ENCODE data around the gene RNF167.

The RNF167 gene

GRCh38 chr17:4948166-4948930 is 8.3 kb downstream of the RNF167 start, which contains the start of gene PFN1 (continued):
- TF ChIP-seq, protein P1, sequence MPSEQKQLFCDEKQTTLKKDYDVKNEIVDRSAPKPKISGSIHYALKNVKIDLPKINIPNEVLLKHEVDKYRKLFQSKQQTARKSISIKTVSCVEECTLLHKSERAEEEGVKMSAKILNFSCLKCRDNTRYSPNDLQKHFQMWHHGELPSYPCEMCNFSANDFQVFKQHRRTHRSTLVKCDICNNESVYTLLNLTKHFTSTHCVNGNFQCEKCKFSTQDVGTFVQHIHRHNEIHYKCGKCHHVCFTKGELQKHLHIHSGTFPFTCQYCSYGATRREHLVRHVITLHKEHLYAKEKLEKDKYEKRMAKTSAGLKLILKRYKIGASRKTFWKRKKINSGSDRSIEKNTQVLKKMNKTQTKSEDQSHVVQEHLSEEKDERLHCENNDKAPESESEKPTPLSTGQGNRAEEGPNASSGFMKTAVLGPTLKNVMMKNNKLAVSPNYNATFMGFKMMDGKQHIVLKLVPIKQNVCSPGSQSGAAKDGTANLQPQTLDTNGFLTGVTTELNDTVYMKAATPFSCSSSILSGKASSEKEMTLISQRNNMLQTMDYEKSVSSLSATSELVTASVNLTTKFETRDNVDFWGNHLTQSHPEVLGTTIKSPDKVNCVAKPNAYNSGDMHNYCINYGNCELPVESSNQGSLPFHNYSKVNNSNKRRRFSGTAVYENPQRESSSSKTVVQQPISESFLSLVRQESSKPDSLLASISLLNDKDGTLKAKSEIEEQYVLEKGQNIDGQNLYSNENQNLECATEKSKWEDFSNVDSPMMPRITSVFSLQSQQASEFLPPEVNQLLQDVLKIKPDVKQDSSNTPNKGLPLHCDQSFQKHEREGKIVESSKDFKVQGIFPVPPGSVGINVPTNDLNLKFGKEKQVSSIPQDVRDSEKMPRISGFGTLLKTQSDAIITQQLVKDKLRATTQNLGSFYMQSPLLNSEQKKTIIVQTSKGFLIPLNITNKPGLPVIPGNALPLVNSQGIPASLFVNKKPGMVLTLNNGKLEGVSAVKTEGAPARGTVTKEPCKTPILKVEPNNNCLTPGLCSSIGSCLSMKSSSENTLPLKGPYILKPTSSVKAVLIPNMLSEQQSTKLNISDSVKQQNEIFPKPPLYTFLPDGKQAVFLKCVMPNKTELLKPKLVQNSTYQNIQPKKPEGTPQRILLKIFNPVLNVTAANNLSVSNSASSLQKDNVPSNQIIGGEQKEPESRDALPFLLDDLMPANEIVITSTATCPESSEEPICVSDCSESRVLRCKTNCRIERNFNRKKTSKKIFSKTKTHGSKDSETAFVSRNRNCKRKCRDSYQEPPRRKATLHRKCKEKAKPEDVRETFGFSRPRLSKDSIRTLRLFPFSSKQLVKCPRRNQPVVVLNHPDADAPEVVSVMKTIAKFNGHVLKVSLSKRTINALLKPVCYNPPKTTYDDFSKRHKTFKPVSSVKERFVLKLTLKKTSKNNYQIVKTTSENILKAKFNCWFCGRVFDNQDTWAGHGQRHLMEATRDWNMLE (tag by site-specific recombination; conservative IDR thresholded peaks at IDR 0.05; ENCODE audit: low read depth): no peak
- peak; percentile 57 for TF ChIP-seq ZNF391 (tag by site-specific recombination; IDR thresholded peaks at IDR 0.05; ENCODE audit: borderline replicate concordance, low read depth)
- 0 out of 2 replicates have a peak, but pooled peaks have one; percentile 14 for TF ChIP-seq ZSCAN30 (tag by site-specific recombination; IDR thresholded peaks at IDR 0.05)
- TF ChIP-seq ZBTB20 (tag by site-specific recombination; IDR thresholded peaks at IDR 0.05): peak; percentile 51; the same call in 1 of the 2 replicates
- no peak for TF ChIP-seq ZNF792 (tag by site-specific recombination; IDR thresholded peaks at IDR 0.05)
- no peak for TF ChIP-seq ZNF404 (tag by site-specific recombination; IDR thresholded peaks at IDR 0.05)
- no peak for TF ChIP-seq ZNF664 (tag by site-specific recombination; IDR thresholded peaks at IDR 0.05)
- peak; percentile 94 for TF ChIP-seq ZNF324 (tag by site-specific recombination; IDR thresholded peaks at IDR 0.05)
- TF ChIP-seq ZNF169 (tag by site-specific recombination; IDR thresholded peaks at IDR 0.05): 0 out of 2 replicates have a peak, but pooled peaks have one; percentile 41
- TF ChIP-seq, protein P2, sequence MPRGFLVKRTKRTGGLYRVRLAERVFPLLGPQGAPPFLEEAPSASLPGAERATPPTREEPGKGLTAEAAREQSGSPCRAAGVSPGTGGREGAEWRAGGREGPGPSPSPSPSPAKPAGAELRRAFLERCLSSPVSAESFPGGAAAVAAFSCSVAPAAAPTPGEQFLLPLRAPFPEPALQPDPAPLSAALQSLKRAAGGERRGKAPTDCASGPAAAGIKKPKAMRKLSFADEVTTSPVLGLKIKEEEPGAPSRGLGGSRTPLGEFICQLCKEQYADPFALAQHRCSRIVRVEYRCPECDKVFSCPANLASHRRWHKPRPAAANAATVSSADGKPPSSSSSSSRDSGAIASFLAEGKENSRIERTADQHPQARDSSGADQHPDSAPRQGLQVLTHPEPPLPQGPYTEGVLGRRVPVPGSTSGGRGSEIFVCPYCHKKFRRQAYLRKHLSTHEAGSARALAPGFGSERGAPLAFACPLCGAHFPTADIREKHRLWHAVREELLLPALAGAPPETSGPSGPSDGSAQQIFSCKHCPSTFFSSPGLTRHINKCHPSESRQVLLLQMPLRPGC (tag by site-specific recombination; IDR thresholded peaks at IDR 0.05): no peak
- TF ChIP-seq ZNF768 (tag by site-specific recombination; IDR thresholded peaks at IDR 0.05): no peak
- TF ChIP-seq EGR2 (tag by site-specific recombination; IDR thresholded peaks at IDR 0.05; ENCODE audit: low read depth): 0 out of 2 replicates have a peak, but pooled peaks have one; percentile 10
- TF ChIP-seq MEIS1 (CRISPR knock-in tag; IDR thresholded peaks at IDR 0.05; ENCODE audit: borderline replicate concordance): no peak
- no peak for TF ChIP-seq ZNF112 (tag by site-specific recombination; IDR thresholded peaks at IDR 0.05)
- peak; percentile 71; the same call in 1 of the 2 replicates for TF ChIP-seq ZSCAN5A (tag by site-specific recombination; IDR thresholded peaks at IDR 0.05)
- TF ChIP-seq PRDM2 (tag by site-specific recombination; IDR thresholded peaks at IDR 0.05; ENCODE audit: borderline replicate concordance): peak; percentile 50; the same call in 1 of the 2 replicates
- no peak for TF ChIP-seq ZNF701 (tag by site-specific recombination; IDR thresholded peaks at IDR 0.05)
- TF ChIP-seq, protein P3, sequence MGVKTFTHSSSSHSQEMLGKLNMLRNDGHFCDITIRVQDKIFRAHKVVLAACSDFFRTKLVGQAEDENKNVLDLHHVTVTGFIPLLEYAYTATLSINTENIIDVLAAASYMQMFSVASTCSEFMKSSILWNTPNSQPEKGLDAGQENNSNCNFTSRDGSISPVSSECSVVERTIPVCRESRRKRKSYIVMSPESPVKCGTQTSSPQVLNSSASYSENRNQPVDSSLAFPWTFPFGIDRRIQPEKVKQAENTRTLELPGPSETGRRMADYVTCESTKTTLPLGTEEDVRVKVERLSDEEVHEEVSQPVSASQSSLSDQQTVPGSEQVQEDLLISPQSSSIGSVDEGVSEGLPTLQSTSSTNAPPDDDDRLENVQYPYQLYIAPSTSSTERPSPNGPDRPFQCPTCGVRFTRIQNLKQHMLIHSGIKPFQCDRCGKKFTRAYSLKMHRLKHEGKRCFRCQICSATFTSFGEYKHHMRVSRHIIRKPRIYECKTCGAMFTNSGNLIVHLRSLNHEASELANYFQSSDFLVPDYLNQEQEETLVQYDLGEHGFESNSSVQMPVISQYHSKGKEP (tag by site-specific recombination; IDR thresholded peaks at IDR 0.05): peak; percentile 85
- TF ChIP-seq IKZF3 (tag by site-specific recombination; IDR thresholded peaks at IDR 0.05): no peak; the same call in none of the 2 replicates

Measured in HEK293 (cell line).